NB4 (cell line): ENCODE measurements around the gene IBA57.
"Not testable (repeated sequence)": the region's sequence is repeated elsewhere in the genome, so short reads cannot be mapped to it uniquely, and the experiment has no call there.

Experiments
- POLR2A ChIP-seq: IDR thresholded peaks from 2 replicates; pipeline ENCODE4 v1.6.1; 2011; ENCODE audit warnings: mild to moderate bottlenecking; ENCODE audit not compliant: insufficient read length; ENCODE audit errors: extremely low read depth
- TF ChIP-seq, protein P1 (sequence below): IDR thresholded peaks from 2 replicates; pipeline ENCODE4 v1.6.1; 2011; ENCODE audit warnings: low read depth, low read length
- TF ChIP-seq, protein P2 (sequence below): IDR thresholded peaks from one replicate; pipeline ENCODE4 v1.5.1; 2012; ENCODE audit warnings: low read depth, low read length

DNA sequence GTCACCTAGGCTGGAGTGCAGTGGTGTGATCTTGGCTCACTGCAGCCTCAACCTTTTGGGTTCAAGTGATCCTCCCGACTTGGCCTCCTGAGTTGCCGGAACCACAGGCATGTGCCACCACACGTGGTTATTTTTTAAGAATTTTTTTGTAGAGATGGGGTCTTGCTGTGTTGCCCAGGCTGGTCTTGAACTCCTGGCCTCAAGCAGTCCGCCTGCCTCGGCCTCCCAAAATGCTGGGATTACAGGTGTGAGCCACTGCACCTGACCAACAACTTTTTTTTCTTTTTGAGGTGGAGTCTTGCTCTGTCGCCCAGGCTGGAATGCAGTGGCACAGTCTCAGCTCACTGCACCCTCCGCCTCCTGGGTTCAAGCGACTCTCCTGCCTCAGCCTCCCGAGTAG, 55.5 kb downstream of the IBA57 start:
- TF ChIP-seq, protein P1, sequence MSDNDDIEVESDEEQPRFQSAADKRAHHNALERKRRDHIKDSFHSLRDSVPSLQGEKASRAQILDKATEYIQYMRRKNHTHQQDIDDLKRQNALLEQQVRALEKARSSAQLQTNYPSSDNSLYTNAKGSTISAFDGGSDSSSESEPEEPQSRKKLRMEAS: not testable (repeated sequence)
- TF ChIP-seq POLR2A: not testable (repeated sequence)
- TF ChIP-seq, protein P2, sequence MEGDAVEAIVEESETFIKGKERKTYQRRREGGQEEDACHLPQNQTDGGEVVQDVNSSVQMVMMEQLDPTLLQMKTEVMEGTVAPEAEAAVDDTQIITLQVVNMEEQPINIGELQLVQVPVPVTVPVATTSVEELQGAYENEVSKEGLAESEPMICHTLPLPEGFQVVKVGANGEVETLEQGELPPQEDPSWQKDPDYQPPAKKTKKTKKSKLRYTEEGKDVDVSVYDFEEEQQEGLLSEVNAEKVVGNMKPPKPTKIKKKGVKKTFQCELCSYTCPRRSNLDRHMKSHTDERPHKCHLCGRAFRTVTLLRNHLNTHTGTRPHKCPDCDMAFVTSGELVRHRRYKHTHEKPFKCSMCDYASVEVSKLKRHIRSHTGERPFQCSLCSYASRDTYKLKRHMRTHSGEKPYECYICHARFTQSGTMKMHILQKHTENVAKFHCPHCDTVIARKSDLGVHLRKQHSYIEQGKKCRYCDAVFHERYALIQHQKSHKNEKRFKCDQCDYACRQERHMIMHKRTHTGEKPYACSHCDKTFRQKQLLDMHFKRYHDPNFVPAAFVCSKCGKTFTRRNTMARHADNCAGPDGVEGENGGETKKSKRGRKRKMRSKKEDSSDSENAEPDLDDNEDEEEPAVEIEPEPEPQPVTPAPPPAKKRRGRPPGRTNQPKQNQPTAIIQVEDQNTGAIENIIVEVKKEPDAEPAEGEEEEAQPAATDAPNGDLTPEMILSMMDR: not testable (repeated sequence)
